HepG2 (cell line): ENCODE data around the gene IFNAR2.

Experiments used
- ARNT ChIP-seq: fragments of 450-650 bp; IDR thresholded peaks from 2 replicates; pipeline ENCODE4 v1.6.1; 2017
- CSRNP1 ChIP-seq: sonication (generic); formaldehyde crosslinking; IDR thresholded peaks from 2 replicates; pipeline ENCODE4 v1.8.1; 2023; ENCODE audit warnings: mild to moderate bottlenecking, missing genetic modification reagents
- FOXJ3 ChIP-seq: sonication (generic); formaldehyde crosslinking; IDR thresholded peaks from 2 replicates; pipeline ENCODE4 v1.4.0; 2020; ENCODE audit warnings: missing genetic modification reagents, mild to moderate bottlenecking, borderline replicate concordance
- HDAC2 ChIP-seq: sonication (generic); formaldehyde crosslinking; IDR thresholded peaks from 2 replicates; pipeline ENCODE4 v1.4.0; 2020; ENCODE audit warnings: missing genetic modification reagents
- PRDM4 ChIP-seq: sonication (generic); formaldehyde crosslinking; IDR thresholded peaks from 2 replicates; pipeline ENCODE4 v1.9.0; 2021; ENCODE audit warnings: missing genetic modification reagents, borderline replicate concordance
- RELA ChIP-seq: sonication (generic); formaldehyde crosslinking; IDR thresholded peaks from 2 replicates; pipeline ENCODE4 v1.4.0; 2020; ENCODE audit warnings: missing genetic modification reagents
- SMARCE1 ChIP-seq: fragments of 450-650 bp; IDR thresholded peaks from 2 replicates; pipeline ENCODE4 v1.6.1; 2017; ENCODE audit warnings: borderline replicate concordance
- TAF1 ChIP-seq: sonication (generic); formaldehyde crosslinking; IDR thresholded peaks from 2 replicates; pipeline ENCODE4 v1.4.0; 2020; ENCODE audit warnings: missing genetic modification reagents
- TBL1XR1 ChIP-seq: fragments of 150-350 bp; IDR thresholded peaks from 2 replicates; pipeline ENCODE4 v1.6.1; 2014; ENCODE audit warnings: borderline replicate concordance, low read length; ENCODE audit not compliant: partially characterized antibody
- TP53 ChIP-seq: sonication (generic); formaldehyde crosslinking; conservative IDR thresholded peaks from 2 replicates; pipeline ENCODE4 v1.4.0; 2020; ENCODE audit warnings: missing genetic modification reagents
- XRCC5 ChIP-seq: fragments of 200-400 bp; formaldehyde crosslinking; optimal IDR thresholded peaks from 2 replicates; pipeline ENCODE3; 2017; ENCODE audit warnings: mild to moderate bottlenecking, low read length
- ZNF24 ChIP-seq: fragments of 450-650 bp; IDR thresholded peaks from 2 replicates; pipeline ENCODE4 v1.6.1; 2017; ENCODE audit warnings: antibody characterized with exemption, mild to moderate bottlenecking
- ZNF441 ChIP-seq: sonication (generic); formaldehyde crosslinking; IDR thresholded peaks from 2 replicates; pipeline ENCODE4 v1.7.0; 2021; ENCODE audit warnings: missing genetic modification reagents, borderline replicate concordance
- TF ChIP-seq, protein P1 (sequence below): sonication (generic); formaldehyde crosslinking; IDR thresholded peaks from 2 replicates; pipeline ENCODE4 v1.5.0; 2020; ENCODE audit warnings: mild to moderate bottlenecking, missing genetic modification reagents, moderate library complexity

GRCh38 chr21:33228455-33228854 is 1.3 kb upstream of the IFNAR2 start:
- TF ChIP-seq ARNT (no peak), PRDM4 (CRISPR knock-in tag) (no peak), HDAC2 (CRISPR knock-in tag) (no peak), ZNF441 (CRISPR knock-in tag) (no peak), XRCC5 (no peak), FOXJ3 (no peak), ZNF24 (no peak), SMARCE1 (no peak), TBL1XR1 (no peak), CSRNP1 (no peak), TAF1 (CRISPR knock-in tag) (no peak), TP53 (CRISPR knock-in tag) (no peak), RELA (CRISPR knock-in tag) (no peak)
- TF ChIP-seq, protein P1, sequence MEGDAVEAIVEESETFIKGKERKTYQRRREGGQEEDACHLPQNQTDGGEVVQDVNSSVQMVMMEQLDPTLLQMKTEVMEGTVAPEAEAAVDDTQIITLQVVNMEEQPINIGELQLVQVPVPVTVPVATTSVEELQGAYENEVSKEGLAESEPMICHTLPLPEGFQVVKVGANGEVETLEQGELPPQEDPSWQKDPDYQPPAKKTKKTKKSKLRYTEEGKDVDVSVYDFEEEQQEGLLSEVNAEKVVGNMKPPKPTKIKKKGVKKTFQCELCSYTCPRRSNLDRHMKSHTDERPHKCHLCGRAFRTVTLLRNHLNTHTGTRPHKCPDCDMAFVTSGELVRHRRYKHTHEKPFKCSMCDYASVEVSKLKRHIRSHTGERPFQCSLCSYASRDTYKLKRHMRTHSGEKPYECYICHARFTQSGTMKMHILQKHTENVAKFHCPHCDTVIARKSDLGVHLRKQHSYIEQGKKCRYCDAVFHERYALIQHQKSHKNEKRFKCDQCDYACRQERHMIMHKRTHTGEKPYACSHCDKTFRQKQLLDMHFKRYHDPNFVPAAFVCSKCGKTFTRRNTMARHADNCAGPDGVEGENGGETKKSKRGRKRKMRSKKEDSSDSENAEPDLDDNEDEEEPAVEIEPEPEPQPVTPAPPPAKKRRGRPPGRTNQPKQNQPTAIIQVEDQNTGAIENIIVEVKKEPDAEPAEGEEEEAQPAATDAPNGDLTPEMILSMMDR (CRISPR knock-in tag), result no peak
